ENCODE measurements around the gene WASF1.

- TF ChIP-seq POLR2AphosphoS5 (IDR thresholded peaks at IDR 0.05; ENCODE audit: borderline replicate concordance, low read depth, low read length) (no peak), EZH2 (IDR thresholded peaks at IDR 0.05) (no peak)
Observed at GRCh38 chr6:110114004-110114403, 65.5 kb downstream of the WASF1 start.
